Ishikawa (cell line): ENCODE measurements around the gene OR56A1.

Experiments used
- CEBPB ChIP-seq: IDR thresholded peaks from 2 replicates; pipeline ENCODE4 v1.6.1; 2012
- CREB1 ChIP-seq: IDR thresholded peaks from 2 replicates; pipeline ENCODE4 v1.6.1; 2012; ENCODE audit warnings: low read depth
- EGR1 ChIP-seq: IDR thresholded peaks from 2 replicates; pipeline ENCODE4 v1.6.1; 2012
- EP300 ChIP-seq: IDR thresholded peaks from 2 replicates; pipeline ENCODE4 v1.6.1; 2012; ENCODE audit warnings: borderline replicate concordance
- FOXM1 ChIP-seq: IDR thresholded peaks from 2 replicates; pipeline ENCODE4 v1.6.1; 2012; ENCODE audit warnings: low read depth, borderline replicate concordance
- MAX ChIP-seq: IDR thresholded peaks from 2 replicates; pipeline ENCODE4 v1.6.1; 2012
- NFIC ChIP-seq: IDR thresholded peaks from 2 replicates; pipeline ENCODE4 v1.6.1; 2012
- RAD21 ChIP-seq: IDR thresholded peaks from 2 replicates; pipeline ENCODE4 v1.6.1; 2012; ENCODE audit warnings: low read depth
- REST ChIP-seq: IDR thresholded peaks from 2 replicates; pipeline ENCODE4 v1.6.1; 2012; ENCODE audit warnings: low read depth, mild to moderate bottlenecking
- TAF1 ChIP-seq: IDR thresholded peaks from 2 replicates; pipeline ENCODE4 v1.6.1; 2012; ENCODE audit warnings: low read depth, mild to moderate bottlenecking
- TCF12 ChIP-seq: IDR thresholded peaks from 2 replicates; pipeline ENCODE4 v1.6.1; 2012; ENCODE audit warnings: low read depth
- TEAD4 ChIP-seq: IDR thresholded peaks from 2 replicates; pipeline ENCODE4 v1.6.1; 2012
- USF1 ChIP-seq: IDR thresholded peaks from 2 replicates; pipeline ENCODE4 v1.6.1; 2012
- YY1 ChIP-seq: IDR thresholded peaks from 2 replicates; pipeline ENCODE4 v1.6.1; 2012; ENCODE audit warnings: low read depth
- ZBTB7A ChIP-seq: IDR thresholded peaks from 2 replicates; pipeline ENCODE4 v1.6.1; 2012; ENCODE audit warnings: low read depth

OR56A1 gene

GRCh38 chr11:6040874-6041273 is 10.3 kb upstream of the OR56A1 start:
- TF ChIP-seq CREB1 (no peak), REST (no peak), CEBPB (no peak), ZBTB7A (no peak), TEAD4 (no peak), YY1 (no peak), EP300 (no peak)

GRCh38 chr11:6027501-6027900 is 3.1 kb downstream of the OR56A1 start:
- TF ChIP-seq CEBPB (no peak), FOXM1 (no peak), USF1 (no peak), YY1 (no peak), ZBTB7A (no peak), NFIC (no peak), EGR1 (no peak), TEAD4 (no peak), EP300 (no peak), TAF1 (no peak), RAD21 (no peak), REST (no peak), TCF12 (no peak), CREB1 (no peak), MAX (no peak)

GRCh38 chr11:6025056-6025455 is 5.5 kb downstream of the OR56A1 start:
- TF ChIP-seq MAX = no peak
- no peak for TF ChIP-seq EGR1
- no peak for TF ChIP-seq TCF12
- no peak for TF ChIP-seq TAF1
- no peak for TF ChIP-seq USF1
- no peak for TF ChIP-seq REST
- no peak for TF ChIP-seq EP300
- TF ChIP-seq NFIC = no peak
- no peak for TF ChIP-seq FOXM1
- no peak for TF ChIP-seq CREB1
- no peak for TF ChIP-seq CEBPB
- TF ChIP-seq RAD21 = no peak

- peak; percentile 62 for TF ChIP-seq RAD21
- TF ChIP-seq EGR1 = no peak
Observed at GRCh38 chr11:6022956-6023355, 7.6 kb downstream of the OR56A1 start.

- TF ChIP-seq CREB1 (no peak), EGR1 (no peak), RAD21 (no peak), YY1 (no peak), NFIC (no peak), TEAD4 (no peak), CEBPB (no peak), FOXM1 (no peak), USF1 (no peak), EP300 (no peak)
Observed at GRCh38 chr11:6013042-6013441, 17.5 kb downstream of the OR56A1 start.
